ENCODE measurements around the gene SLC22A23.

The SLC22A23 gene

GRCh38 chr6:3336066-3336786, 120.6 kb downstream of the SLC22A23 start:
- ChIA-PET CTCF (interaction anchor here (0.6 to 1.7 kb wide), 7 partner anchors 10 to 1255 kb away, joined by 3 to 6 read pairs (median 5); no protein-coding TSS in a partner anchor), POLR2A (interaction anchor here (0.6 kb wide), 1 partner anchor 111 kb away, joined by 8 read pairs; no protein-coding TSS in a partner anchor)
- Histone ChIP-seq H3K9me3 (ENCODE audit: control insufficient read depth, insufficient read depth, low read depth, low read length) (no peaks in the 10 kb centered on the region), H3K4me1 (ENCODE audit: control insufficient read depth, insufficient read depth, low read length) (peaks cover 32% of the 10 kb centered on the region), H3K4me3 (ENCODE audit: low read depth, low read length) (no peak overlapping the region), H3K27ac (ENCODE audit: extremely low read depth, low read depth, low read length) (no peak overlapping the region), H3K36me3 (ENCODE audit: control insufficient read depth in 2 of 2, insufficient read depth in 1 of 2, low read length in 2 of 2) (no peaks in the 10 kb centered on the region)
- TF ChIP-seq ZFP37 (tag by site-specific recombination; IDR thresholded peaks at IDR 0.05) = no peak
- TF ChIP-seq GLIS2 (tag by site-specific recombination; IDR thresholded peaks at IDR 0.05) = no peak
- TF ChIP-seq ZFP3 (tag by site-specific recombination; IDR thresholded peaks at IDR 0.05; ENCODE audit: low read depth) = no peak
- TF ChIP-seq ZNF175 (tag by site-specific recombination; IDR thresholded peaks at IDR 0.05) = no peak
- TF ChIP-seq YY2 (tag by site-specific recombination; IDR thresholded peaks at IDR 0.05) = no peak
- TF ChIP-seq ZNF292 (tag by site-specific recombination; IDR thresholded peaks at IDR 0.05; ENCODE audit: borderline replicate concordance, low read depth) = no peak
- TF ChIP-seq ZNF529 (tag by site-specific recombination; IDR thresholded peaks at IDR 0.05; ENCODE audit: insufficient replicate concordance) = no peak
- no peak for TF ChIP-seq ZNF560 (tag by site-specific recombination; IDR thresholded peaks at IDR 0.05; ENCODE audit: borderline replicate concordance)
- no peak for TF ChIP-seq ZNF658 (tag by site-specific recombination; IDR thresholded peaks at IDR 0.05)
- no peak for TF ChIP-seq ZSCAN16 (tag by site-specific recombination; IDR thresholded peaks at IDR 0.05)
- TF ChIP-seq ZNF629 (tag by site-specific recombination; IDR thresholded peaks at IDR 0.05) = no peak
- no peak for TF ChIP-seq ZNF214 (tag by site-specific recombination; IDR thresholded peaks at IDR 0.05; ENCODE audit: borderline replicate concordance)
- TF ChIP-seq ZBTB49 (tag by site-specific recombination; IDR thresholded peaks at IDR 0.05; ENCODE audit: low read depth) = no peak
- TF ChIP-seq SCRT2 (tag by site-specific recombination; IDR thresholded peaks at IDR 0.05) = no peak

- Histone ChIP-seq H3K9me3 (ENCODE audit: control insufficient read depth, insufficient read depth, low read depth, low read length) (no peaks in the 10 kb centered on the region), H3K4me1 (ENCODE audit: control insufficient read depth, insufficient read depth, low read length) (peaks cover 30% of the 10 kb centered on the region), H3K4me3 (ENCODE audit: low read depth, low read length) (no peak overlapping the region), H3K27ac (ENCODE audit: extremely low read depth, low read depth, low read length) (no peak overlapping the region), H3K36me3 (ENCODE audit: control insufficient read depth in 2 of 2, insufficient read depth in 1 of 2, low read length in 2 of 2) (no peaks in the 10 kb centered on the region)
- ChIA-PET POLR2A (no interaction called here), CTCF (interaction anchor here (0.6 to 2.4 kb wide), 3 partner anchors 12 to 70 kb away, joined by 3 to 5 read pairs (median 3); no protein-coding TSS in a partner anchor)
- TF ChIP-seq ZNF677 (tag by site-specific recombination; IDR thresholded peaks at IDR 0.05) = no peak
- no peak for TF ChIP-seq ZSCAN4 (tag by site-specific recombination; IDR thresholded peaks at IDR 0.05)
- TF ChIP-seq BCL11A (tag by site-specific recombination; IDR thresholded peaks at IDR 0.05; ENCODE audit: low read depth) = no peak
- no peak for TF ChIP-seq GLIS1 (tag by site-specific recombination; IDR thresholded peaks at IDR 0.05)
- TF ChIP-seq KLF9 (tag by site-specific recombination; IDR thresholded peaks at IDR 0.05; ENCODE audit: low read depth) = no peak
- no peak for TF ChIP-seq ZNF768 (tag by site-specific recombination; IDR thresholded peaks at IDR 0.05)
- TF ChIP-seq ZNF214 (tag by site-specific recombination; IDR thresholded peaks at IDR 0.05; ENCODE audit: borderline replicate concordance) = no peak
- TF ChIP-seq SP3 (tag by site-specific recombination; IDR thresholded peaks at IDR 0.05) = no peak
- no peak for TF ChIP-seq ZNF521 (tag by site-specific recombination; IDR thresholded peaks at IDR 0.05)
- TF ChIP-seq KLF10 (tag by site-specific recombination; IDR thresholded peaks at IDR 0.05) = no peak
- no peak for TF ChIP-seq ZFP41 (tag by site-specific recombination; IDR thresholded peaks at IDR 0.05; ENCODE audit: borderline replicate concordance)
- TF ChIP-seq ZNF664 (tag by site-specific recombination; IDR thresholded peaks at IDR 0.05) = no peak
- TF ChIP-seq GLI4 (tag by site-specific recombination; IDR thresholded peaks at IDR 0.05) = no peak
- TF ChIP-seq PRDM6 (tag by site-specific recombination; IDR thresholded peaks at IDR 0.05) = no peak
- TF ChIP-seq GFI1B (tag by site-specific recombination; IDR thresholded peaks at IDR 0.05) = no peak
- TF ChIP-seq ZNF654 (tag by site-specific recombination; IDR thresholded peaks at IDR 0.05; ENCODE audit: low read depth) = no peak
- no peak for TF ChIP-seq ZNF239 (tag by site-specific recombination; IDR thresholded peaks at IDR 0.05)
Measured at GRCh38 chr6:3335169-3335568, 121.7 kb downstream of the SLC22A23 start.
